ENCODE measurements around the gene LRRN1. TPM values are rescaled to one million over a fixed set of nuclear protein-coding genes. Genes with fewer than 3 reads are reported as not detected.

Gene LRRN1
- total and polyA plus RNA-seq, 2 donors (not counting 1 experiment from before 2014, with no cell fraction given), result 1.1 to 2.5 TPM

DNA sequence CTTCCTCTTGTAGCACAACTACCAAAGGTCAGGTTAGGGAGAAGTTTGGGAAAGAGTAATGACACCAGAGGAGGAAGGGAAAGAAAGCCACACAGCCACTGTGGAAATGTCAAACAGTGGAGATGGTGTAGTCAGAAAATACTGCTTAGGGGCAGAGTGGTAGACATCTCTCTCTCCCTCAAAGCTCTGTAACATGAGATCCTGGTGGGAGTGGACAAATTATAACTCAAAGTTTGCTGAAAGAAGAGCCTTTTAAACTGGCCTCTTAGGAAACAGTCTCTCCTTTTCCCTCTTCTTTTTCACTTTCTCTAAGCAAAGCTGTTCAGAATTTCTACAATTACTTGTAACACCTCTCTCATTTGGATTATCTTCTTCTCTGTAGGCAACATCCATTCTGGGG is 55.8 kb downstream of the LRRN1 start:
- Histone ChIP-seq H3K27ac (ENCODE audit: low read length in 2 of 2) (no peak overlapping the region), H3K4me1 (ENCODE audit: control insufficient read depth in 2 of 2, insufficient read depth in 2 of 2, low read length in 2 of 2) (peaks cover 0 to 3% of the 10 kb centered on the region in 2 donors), H2AFZ (ENCODE audit: insufficient read depth, low read depth, low read length, poor library complexity, severe bottlenecking) (no peak overlapping the region), H4K20me1 (ENCODE audit: control insufficient read depth, insufficient read depth, low read length, poor library complexity, severe bottlenecking) (no peaks in the 10 kb centered on the region), H3K36me3 (replicated peaks in 1 of 2; ENCODE audit: control extremely low read depth in 1 of 2, control insufficient read depth in 1 of 2, extremely low read depth in 1 of 2, insufficient read depth in 2 of 2, low read length in 1 of 2) (no peaks in the 10 kb centered on the region), H3K9me3 (ENCODE audit: control extremely low read depth in 1 of 3, control insufficient read depth in 2 of 3, insufficient read depth in 1 of 3, low read length in 2 of 3) (no peaks in the 10 kb centered on the region), H3K9ac (ENCODE audit: low read length) (no peak overlapping the region), H3K79me2 (ENCODE audit: control insufficient read depth, insufficient read depth, low read length) (no peaks in the 10 kb centered on the region), H3K4me2 (replicated peaks; ENCODE audit: low read depth, low read length, poor library complexity, severe bottlenecking) (no peak overlapping the region), H3K27me3 (replicated peaks in 1 of 4; ENCODE audit: control extremely low read depth in 1 of 4, control insufficient read depth in 3 of 4, insufficient read depth in 4 of 4, low read length in 3 of 4) (no peaks in the 10 kb centered on the region), H3K4me3 (ENCODE audit: control extremely low read depth in 1 of 5, extremely low read depth in 1 of 5, insufficient read depth in 1 of 5, low read depth in 2 of 5, low read length in 4 of 5) (no peak overlapping the region)
- CTCF ChIA-PET, result no interaction called here
- POLR2A ChIA-PET, result no interaction called here
- ATAC-seq (ENCODE audit: low read depth) (no peak), DNase-seq (no peak)
- intact Hi-C loops (cut with micrococcal nuclease), result no loop called here
- TF ChIP-seq, protein P1, sequence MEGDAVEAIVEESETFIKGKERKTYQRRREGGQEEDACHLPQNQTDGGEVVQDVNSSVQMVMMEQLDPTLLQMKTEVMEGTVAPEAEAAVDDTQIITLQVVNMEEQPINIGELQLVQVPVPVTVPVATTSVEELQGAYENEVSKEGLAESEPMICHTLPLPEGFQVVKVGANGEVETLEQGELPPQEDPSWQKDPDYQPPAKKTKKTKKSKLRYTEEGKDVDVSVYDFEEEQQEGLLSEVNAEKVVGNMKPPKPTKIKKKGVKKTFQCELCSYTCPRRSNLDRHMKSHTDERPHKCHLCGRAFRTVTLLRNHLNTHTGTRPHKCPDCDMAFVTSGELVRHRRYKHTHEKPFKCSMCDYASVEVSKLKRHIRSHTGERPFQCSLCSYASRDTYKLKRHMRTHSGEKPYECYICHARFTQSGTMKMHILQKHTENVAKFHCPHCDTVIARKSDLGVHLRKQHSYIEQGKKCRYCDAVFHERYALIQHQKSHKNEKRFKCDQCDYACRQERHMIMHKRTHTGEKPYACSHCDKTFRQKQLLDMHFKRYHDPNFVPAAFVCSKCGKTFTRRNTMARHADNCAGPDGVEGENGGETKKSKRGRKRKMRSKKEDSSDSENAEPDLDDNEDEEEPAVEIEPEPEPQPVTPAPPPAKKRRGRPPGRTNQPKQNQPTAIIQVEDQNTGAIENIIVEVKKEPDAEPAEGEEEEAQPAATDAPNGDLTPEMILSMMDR (IDR thresholded peaks at IDR 0.05), result no peak
- TF ChIP-seq EZH2 (IDR thresholded peaks at IDR 0.05; ENCODE audit: borderline replicate concordance, insufficient read depth, low read depth, low read length, poor library complexity, severe bottlenecking), result no peak
- peaks cover 7% of the 10 kb centered on the region for H3K4me1 Mint-ChIP-seq
- no peak overlapping the region for H3K27ac Mint-ChIP-seq
- H3K4me3 Mint-ChIP-seq, result no peak overlapping the region
- H3K27me3 Mint-ChIP-seq, result no peaks in the 10 kb centered on the region
- no peaks in the 10 kb centered on the region for H3K9me3 Mint-ChIP-seq (ENCODE audit: insufficient read depth)

DNA sequence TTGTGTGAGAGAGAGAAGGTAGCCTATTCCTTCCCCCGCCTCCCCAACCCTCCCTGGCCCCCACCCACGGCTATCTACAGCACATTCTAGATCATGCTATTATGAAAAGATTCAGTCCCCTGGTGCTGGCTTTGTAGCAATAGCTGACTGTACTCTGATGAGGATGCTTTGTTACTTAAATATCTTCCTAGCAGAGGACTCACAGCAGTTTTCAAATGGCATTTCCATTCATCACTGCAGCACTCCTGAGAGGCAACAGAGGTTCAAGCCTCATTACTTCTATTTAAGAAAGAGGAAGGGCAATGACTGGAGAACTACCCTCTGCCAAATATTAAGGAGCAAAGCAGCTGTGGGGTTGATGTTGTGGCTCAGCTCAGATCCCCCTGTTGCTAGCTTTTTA is 61.0 kb downstream of the LRRN1 start:
- intact Hi-C loops (cut with micrococcal nuclease), result no loop called here
- no CpG with 5 or more reads among the region's 2 CpGs for WGBS (ENCODE audit: insufficient coverage)
- Mint-ChIP-seq H3K27ac (no peak overlapping the region), H3K4me1 (no peaks in the 10 kb centered on the region), H3K4me3 (no peak overlapping the region), H3K27me3 (no peaks in the 10 kb centered on the region), H3K9me3 (ENCODE audit: insufficient read depth) (peaks cover 4% of the 10 kb centered on the region)
- ChIA-PET CTCF (no interaction called here), POLR2A (no interaction called here)
- no peak overlapping the region for H3K27ac ChIP-seq (ENCODE audit: low read length in 2 of 2)
- H3K9me3 ChIP-seq (ENCODE audit: control extremely low read depth in 1 of 3, control insufficient read depth in 2 of 3, insufficient read depth in 1 of 3, low read length in 2 of 3), result peaks cover 0 to 1% (median 0%) of the 10 kb centered on the region in 3 donors
- no peaks in the 10 kb centered on the region for H4K20me1 ChIP-seq (ENCODE audit: control insufficient read depth, insufficient read depth, low read length, poor library complexity, severe bottlenecking)
- no peak overlapping the region for H3K4me2 ChIP-seq (replicated peaks; ENCODE audit: low read depth, low read length, poor library complexity, severe bottlenecking)
- no peak overlapping the region for H3K9ac ChIP-seq (ENCODE audit: low read length)
- no peaks in the 10 kb centered on the region for H3K79me2 ChIP-seq (ENCODE audit: control insufficient read depth, insufficient read depth, low read length)
- H3K27me3 ChIP-seq (replicated peaks in 1 of 4; ENCODE audit: control extremely low read depth in 1 of 4, control insufficient read depth in 3 of 4, insufficient read depth in 4 of 4, low read length in 3 of 4), result no peaks in the 10 kb centered on the region
- H2AFZ ChIP-seq (ENCODE audit: insufficient read depth, low read depth, low read length, poor library complexity, severe bottlenecking), result no peak overlapping the region
- no peaks in the 10 kb centered on the region for H3K36me3 ChIP-seq (replicated peaks in 1 of 2; ENCODE audit: control extremely low read depth in 1 of 2, control insufficient read depth in 1 of 2, extremely low read depth in 1 of 2, insufficient read depth in 2 of 2, low read length in 1 of 2)
- no peaks in the 10 kb centered on the region for H3K4me1 ChIP-seq (ENCODE audit: control insufficient read depth in 2 of 2, insufficient read depth in 2 of 2, low read length in 2 of 2)
- DNase-seq (no peak), ATAC-seq (ENCODE audit: low read depth) (no peak)
- no peak overlapping the region for H3K4me3 ChIP-seq (ENCODE audit: control extremely low read depth in 1 of 5, extremely low read depth in 1 of 5, insufficient read depth in 1 of 5, low read depth in 2 of 5, low read length in 4 of 5)
- no peak for TF ChIP-seq EZH2 (IDR thresholded peaks at IDR 0.05; ENCODE audit: borderline replicate concordance, insufficient read depth, low read depth, low read length, poor library complexity, severe bottlenecking)
- TF ChIP-seq, protein P1 (IDR thresholded peaks at IDR 0.05), result no peak

Data from B cell (primary cell).